SK-N-SH treated with all-trans-retinoic acid at 6 μM for 48 hours (cell line): Measurements from ENCODE around the gene PIANP.
A peak's percentile ranks its signal among the peaks of the same experiment; 100 is the strongest.
"Not testable (repeated sequence)": the region's sequence is repeated elsewhere in the genome, so short reads cannot be mapped to it uniquely, and the experiment has no call there.

Experiments used
- ATAC-seq: fragments of 200-7000 bp; cut with Tn5 transposase; 3 replicates; pipeline ENCODE4 v1.9.1; 2020; ENCODE audit warnings: mild to moderate bottlenecking, moderate library complexity
- ARNTL ChIP-seq: fragments of 450-650 bp; formaldehyde crosslinking; IDR thresholded peaks from 2 replicates; pipeline ENCODE4 v1.5.0; 2020; ENCODE audit warnings: low read depth, mild to moderate bottlenecking, moderate library complexity, borderline replicate concordance
- BACH2 ChIP-seq: fragments of 250-450 bp; sonication (Bioruptor Pico); IDR thresholded peaks from 2 replicates; pipeline ENCODE4 v1.9.0; 2021; ENCODE audit warnings: mild to moderate bottlenecking, borderline replicate concordance
- CSDC2 ChIP-seq: fragments of 250-450 bp; sonication (Bioruptor Pico); IDR thresholded peaks from 2 replicates; pipeline ENCODE4 v1.5.0; 2020; ENCODE audit warnings: mild to moderate bottlenecking, moderate library complexity
- CSRNP3 ChIP-seq: fragments of 250-450 bp; sonication (Bioruptor Pico); IDR thresholded peaks from 2 replicates; pipeline ENCODE4 v1.5.1; 2021; ENCODE audit warnings: mild to moderate bottlenecking, moderate library complexity
- ESRRG ChIP-seq: fragments of 250-450 bp; sonication (Bioruptor Pico); IDR thresholded peaks from 2 replicates; pipeline ENCODE4 v1.6.1; 2021; ENCODE audit warnings: mild to moderate bottlenecking
- ISL1 ChIP-seq: fragments of 250-450 bp; sonication (Bioruptor Pico); IDR thresholded peaks from 2 replicates; pipeline ENCODE4 v2.1.2; 2022; ENCODE audit warnings: mild to moderate bottlenecking, moderate library complexity
- OSR1 ChIP-seq: fragments of 250-450 bp; sonication (Bioruptor Pico); IDR thresholded peaks from 2 replicates; pipeline ENCODE4 v1.8.0; 2022; ENCODE audit warnings: moderate library complexity, mild to moderate bottlenecking, inconsistent platforms
- POU6F1 ChIP-seq: fragments of 250-450 bp; sonication (Bioruptor Pico); IDR thresholded peaks from 2 replicates; pipeline ENCODE4 v1.8.0; 2021; ENCODE audit warnings: low read depth, mild to moderate bottlenecking, moderate library complexity, borderline replicate concordance
- RARB ChIP-seq: fragments of 250-450 bp; sonication (Bioruptor Pico); IDR thresholded peaks from 2 replicates; pipeline ENCODE4 v1.8.0; 2021; ENCODE audit warnings: mild to moderate bottlenecking, moderate library complexity
- SNAI2 ChIP-seq: fragments of 250-450 bp; sonication (Bioruptor Pico); IDR thresholded peaks from 2 replicates; pipeline ENCODE4 v1.5.0; 2020; ENCODE audit warnings: mild to moderate bottlenecking, moderate library complexity
- TCF4 ChIP-seq: fragments of 250-450 bp; sonication (Bioruptor Pico); IDR thresholded peaks from 2 replicates; pipeline ENCODE4 v1.8.0; 2021; ENCODE audit warnings: mild to moderate bottlenecking, moderate library complexity, borderline replicate concordance
- TOX ChIP-seq: fragments of 250-450 bp; sonication (Bioruptor Pico); IDR thresholded peaks from 2 replicates; pipeline ENCODE4 v1.8.0; 2021; ENCODE audit warnings: mild to moderate bottlenecking, moderate library complexity, borderline replicate concordance
- ZFP3 ChIP-seq: fragments of 250-450 bp; sonication (Bioruptor Pico); IDR thresholded peaks from 2 replicates; pipeline ENCODE4 v1.5.0; 2020; ENCODE audit warnings: mild to moderate bottlenecking, moderate library complexity
- ZFP30 ChIP-seq: fragments of 450-650 bp; formaldehyde crosslinking; IDR thresholded peaks from 2 replicates; pipeline ENCODE4 v1.5.0; 2022; ENCODE audit warnings: mild to moderate bottlenecking, moderate library complexity
- ZNF565 ChIP-seq: fragments of 450-650 bp; formaldehyde crosslinking; conservative IDR thresholded peaks from 2 replicates; pipeline ENCODE4 v1.5.0; 2020; ENCODE audit warnings: low read depth, mild to moderate bottlenecking, moderate library complexity
- ZNF70 ChIP-seq: fragments of 450-650 bp; formaldehyde crosslinking; IDR thresholded peaks from 2 replicates; pipeline ENCODE4 v1.5.0; 2020; ENCODE audit warnings: mild to moderate bottlenecking, moderate library complexity
- ZNF8 ChIP-seq: fragments of 450-650 bp; formaldehyde crosslinking; IDR thresholded peaks from 2 replicates; pipeline ENCODE4 v1.5.0; 2020; ENCODE audit warnings: mild to moderate bottlenecking, moderate library complexity
- TF ChIP-seq, protein P1 (sequence below): fragments of 250-450 bp; sonication (Bioruptor Pico); IDR thresholded peaks from 2 replicates; pipeline ENCODE4 v1.5.1; 2020; ENCODE audit warnings: low read depth, mild to moderate bottlenecking, moderate library complexity
- TF ChIP-seq, protein P2 (sequence below): fragments of 250-450 bp; sonication (Bioruptor Pico); IDR thresholded peaks from 2 replicates; pipeline ENCODE4 v1.5.0; 2020; ENCODE audit warnings: mild to moderate bottlenecking, moderate library complexity
- TF ChIP-seq, protein P3 (sequence below): fragments of 250-450 bp; sonication (Bioruptor Pico); IDR thresholded peaks from 2 replicates; pipeline ENCODE4 v1.8.0; 2020; ENCODE audit warnings: mild to moderate bottlenecking, moderate library complexity, borderline replicate concordance

PIANP gene

GRCh38 chr12:6745741-6746525 lies 45.3 kb upstream of the PIANP start:
- TF ChIP-seq TOX (CRISPR knock-in tag), result no peak
- no peak for TF ChIP-seq ARNTL
- no peak for TF ChIP-seq OSR1 (CRISPR knock-in tag)
- TF ChIP-seq, protein P1, sequence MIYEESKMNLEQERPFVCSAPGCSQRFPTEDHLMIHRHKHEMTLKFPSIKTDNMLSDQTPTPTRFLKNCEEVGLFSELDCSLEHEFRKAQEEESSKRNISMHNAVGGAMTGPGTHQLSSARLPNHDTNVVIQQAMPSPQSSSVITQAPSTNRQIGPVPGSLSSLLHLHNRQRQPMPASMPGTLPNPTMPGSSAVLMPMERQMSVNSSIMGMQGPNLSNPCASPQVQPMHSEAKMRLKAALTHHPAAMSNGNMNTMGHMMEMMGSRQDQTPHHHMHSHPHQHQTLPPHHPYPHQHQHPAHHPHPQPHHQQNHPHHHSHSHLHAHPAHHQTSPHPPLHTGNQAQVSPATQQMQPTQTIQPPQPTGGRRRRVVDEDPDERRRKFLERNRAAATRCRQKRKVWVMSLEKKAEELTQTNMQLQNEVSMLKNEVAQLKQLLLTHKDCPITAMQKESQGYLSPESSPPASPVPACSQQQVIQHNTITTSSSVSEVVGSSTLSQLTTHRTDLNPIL, result no peak
- no peak for TF ChIP-seq ESRRG (CRISPR knock-in tag)
- TF ChIP-seq, protein P2, sequence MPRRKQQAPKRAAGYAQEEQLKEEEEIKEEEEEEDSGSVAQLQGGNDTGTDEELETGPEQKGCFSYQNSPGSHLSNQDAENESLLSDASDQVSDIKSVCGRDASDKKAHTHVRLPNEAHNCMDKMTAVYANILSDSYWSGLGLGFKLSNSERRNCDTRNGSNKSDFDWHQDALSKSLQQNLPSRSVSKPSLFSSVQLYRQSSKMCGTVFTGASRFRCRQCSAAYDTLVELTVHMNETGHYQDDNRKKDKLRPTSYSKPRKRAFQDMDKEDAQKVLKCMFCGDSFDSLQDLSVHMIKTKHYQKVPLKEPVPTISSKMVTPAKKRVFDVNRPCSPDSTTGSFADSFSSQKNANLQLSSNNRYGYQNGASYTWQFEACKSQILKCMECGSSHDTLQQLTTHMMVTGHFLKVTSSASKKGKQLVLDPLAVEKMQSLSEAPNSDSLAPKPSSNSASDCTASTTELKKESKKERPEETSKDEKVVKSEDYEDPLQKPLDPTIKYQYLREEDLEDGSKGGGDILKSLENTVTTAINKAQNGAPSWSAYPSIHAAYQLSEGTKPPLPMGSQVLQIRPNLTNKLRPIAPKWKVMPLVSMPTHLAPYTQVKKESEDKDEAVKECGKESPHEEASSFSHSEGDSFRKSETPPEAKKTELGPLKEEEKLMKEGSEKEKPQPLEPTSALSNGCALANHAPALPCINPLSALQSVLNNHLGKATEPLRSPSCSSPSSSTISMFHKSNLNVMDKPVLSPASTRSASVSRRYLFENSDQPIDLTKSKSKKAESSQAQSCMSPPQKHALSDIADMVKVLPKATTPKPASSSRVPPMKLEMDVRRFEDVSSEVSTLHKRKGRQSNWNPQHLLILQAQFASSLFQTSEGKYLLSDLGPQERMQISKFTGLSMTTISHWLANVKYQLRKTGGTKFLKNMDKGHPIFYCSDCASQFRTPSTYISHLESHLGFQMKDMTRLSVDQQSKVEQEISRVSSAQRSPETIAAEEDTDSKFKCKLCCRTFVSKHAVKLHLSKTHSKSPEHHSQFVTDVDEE (CRISPR knock-in tag), result no peak
- no peak for TF ChIP-seq POU6F1 (CRISPR knock-in tag)
- TF ChIP-seq RARB (CRISPR knock-in tag), result no peak
- ATAC-seq, result peak; percentile 11; the same call in 2 of the 3 replicates

- ATAC-seq, result not testable (repeated sequence)
These were observed 42.7 kb upstream of the PIANP start for GRCh38 chr12:6743300-6743699.

DNA sequence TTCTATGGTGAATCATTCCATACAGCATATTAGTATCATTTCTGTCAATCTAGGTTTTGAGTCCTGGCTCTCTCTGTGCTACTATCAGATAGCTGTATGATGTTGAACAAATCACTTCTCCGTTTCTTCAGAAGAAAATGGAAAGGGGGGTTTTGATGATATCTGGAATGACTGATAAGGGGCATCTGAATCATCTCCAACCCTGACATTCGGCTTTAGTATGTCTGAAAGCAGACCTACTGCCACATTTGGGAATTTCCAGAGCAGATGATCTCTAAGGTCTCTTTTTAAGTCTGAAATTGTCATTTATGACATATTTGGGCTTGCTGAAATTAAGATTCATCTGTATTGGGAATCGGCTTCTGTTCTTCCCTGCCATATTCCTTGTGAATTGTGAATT lies 42.2 kb upstream of the PIANP start:
- no peak for TF ChIP-seq ZNF70 (CRISPR knock-in tag)
- no peak for TF ChIP-seq TCF4 (CRISPR knock-in tag)
- ATAC-seq, result no peak

DNA sequence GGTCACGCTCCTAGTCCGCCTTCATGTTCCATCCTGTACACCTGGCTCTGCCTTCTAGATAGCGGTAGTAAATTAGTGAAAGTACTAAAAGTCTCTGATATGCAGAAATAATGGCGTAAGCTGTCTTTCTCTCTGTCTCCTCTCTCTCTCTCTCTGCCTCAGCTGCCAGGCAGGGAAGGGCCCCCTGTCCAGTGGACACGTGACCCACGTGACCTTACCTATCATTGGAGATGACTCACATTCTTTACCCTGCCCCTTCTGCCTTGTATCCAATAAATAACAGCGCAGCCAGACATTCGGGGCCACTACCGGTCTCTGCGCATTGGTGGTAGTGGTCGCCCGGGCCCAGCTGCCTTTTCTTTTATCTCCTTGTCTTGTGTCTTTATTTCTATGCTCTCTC lies 41.5 kb upstream of the PIANP start:
- not testable (repeated sequence) for ATAC-seq

GRCh38 chr12:6736754-6737153 lies 36.1 kb upstream of the PIANP start:
- TF ChIP-seq ZNF8 (CRISPR knock-in tag), result no peak
- no peak for TF ChIP-seq ISL1 (CRISPR knock-in tag)
- TF ChIP-seq, protein P3, sequence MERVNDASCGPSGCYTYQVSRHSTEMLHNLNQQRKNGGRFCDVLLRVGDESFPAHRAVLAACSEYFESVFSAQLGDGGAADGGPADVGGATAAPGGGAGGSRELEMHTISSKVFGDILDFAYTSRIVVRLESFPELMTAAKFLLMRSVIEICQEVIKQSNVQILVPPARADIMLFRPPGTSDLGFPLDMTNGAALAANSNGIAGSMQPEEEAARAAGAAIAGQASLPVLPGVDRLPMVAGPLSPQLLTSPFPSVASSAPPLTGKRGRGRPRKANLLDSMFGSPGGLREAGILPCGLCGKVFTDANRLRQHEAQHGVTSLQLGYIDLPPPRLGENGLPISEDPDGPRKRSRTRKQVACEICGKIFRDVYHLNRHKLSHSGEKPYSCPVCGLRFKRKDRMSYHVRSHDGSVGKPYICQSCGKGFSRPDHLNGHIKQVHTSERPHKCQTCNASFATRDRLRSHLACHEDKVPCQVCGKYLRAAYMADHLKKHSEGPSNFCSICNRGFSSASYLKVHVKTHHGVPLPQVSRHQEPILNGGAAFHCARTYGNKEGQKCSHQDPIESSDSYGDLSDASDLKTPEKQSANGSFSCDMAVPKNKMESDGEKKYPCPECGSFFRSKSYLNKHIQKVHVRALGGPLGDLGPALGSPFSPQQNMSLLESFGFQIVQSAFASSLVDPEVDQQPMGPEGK, result no peak
- no peak for TF ChIP-seq ZFP3
- no peak for TF ChIP-seq ARNTL
- no peak for TF ChIP-seq POU6F1 (CRISPR knock-in tag)
- TF ChIP-seq ZNF565 (CRISPR knock-in tag), result no peak
- no peak for TF ChIP-seq CSRNP3 (CRISPR knock-in tag)
- no peak for TF ChIP-seq ESRRG (CRISPR knock-in tag)
- TF ChIP-seq ZNF70 (CRISPR knock-in tag), result no peak
- TF ChIP-seq CSDC2 (CRISPR knock-in tag), result no peak
- TF ChIP-seq BACH2 (CRISPR knock-in tag), result no peak
- TF ChIP-seq ZFP30 (CRISPR knock-in tag), result no peak
- no peak for TF ChIP-seq TCF4 (CRISPR knock-in tag)
- TF ChIP-seq, protein P1, result no peak
- no peak for TF ChIP-seq RARB (CRISPR knock-in tag)
- TF ChIP-seq SNAI2 (CRISPR knock-in tag), result no peak
- no peak for ATAC-seq
